ENCODE measurements around the gene MTCL1.

- TF ChIP-seq CTCF (IDR thresholded peaks at IDR 0.05; ENCODE audit: poor library complexity), result no peak
- no peak for TF ChIP-seq EZH2phosphoT487 (IDR thresholded peaks at IDR 0.05; ENCODE audit: low read depth, severe bottlenecking, unreplicated experiment)
Observed at GRCh38 chr18:8785855-8786482, 80.6 kb downstream of the MTCL1 start.

All from hepatocyte (in vitro differentiated cells).